VCaP (cell line): ENCODE data around the gene TMIE.
A peak's percentile ranks its signal among the peaks of the same experiment; 100 is the strongest.
"Not testable (repeated sequence)": the region's sequence is repeated elsewhere in the genome, so short reads cannot be mapped to it uniquely, and the experiment has no call there.

Source experiments
- H3K27ac ChIP-seq: fragments of 450-650 bp; 2 replicates; pipeline ENCODE4 v1.5.1; 2017
- CTCF ChIP-seq: fragments of 450-650 bp; conservative IDR thresholded peaks from 2 replicates; pipeline ENCODE4 v1.5.1; 2017; ENCODE audit warnings: mild to moderate bottlenecking, moderate library complexity

TMIE gene

GRCh38 chr3:46702246-46703012 lies 1.2 kb downstream of the TMIE start:
- no peak overlapping the region for H3K27ac ChIP-seq
- TF ChIP-seq CTCF, result no peak

- no peak for TF ChIP-seq CTCF
Measured at GRCh38 chr3:46703013-46703520, 1.9 kb downstream of the TMIE start.

GRCh38 chr3:46704346-46704745 lies 3.2 kb downstream of the TMIE start:
- H3K27ac ChIP-seq, result not testable (repeated sequence)

More at GRCh38 chr3:46703013-46703520, 1.9 kb downstream of the TMIE start:
- H3K27ac ChIP-seq, result no peak overlapping the region

GRCh38 chr3:46705022-46705530 lies 3.9 kb downstream of the TMIE start:
- TF ChIP-seq CTCF, result peak; percentile 97
- H3K27ac ChIP-seq, result no peak overlapping the region

GRCh38 chr3:46705751-46706552 lies 4.8 kb downstream of the TMIE start:
- no peak overlapping the region for H3K27ac ChIP-seq
- TF ChIP-seq CTCF, result no peak

GRCh38 chr3:46706771-46707582 lies 5.8 kb downstream of the TMIE start:
- no peak for TF ChIP-seq CTCF
- H3K27ac ChIP-seq, result no peak overlapping the region

GRCh38 chr3:46707601-46708011 lies 6.4 kb downstream of the TMIE start:
- H3K27ac ChIP-seq, result no peak overlapping the region
- no peak for TF ChIP-seq CTCF
